Effector memory CD8-positive, alpha-beta T cell (primary cell): Measurements from ENCODE around the gene SEC24C.

Source experiments
- ATAC-seq: fragments of 150-1000 bp; cut with Tn5 transposase; replicated peaks from 2 replicates; pipeline ENCODE4 v1.10.0; 2021; ENCODE audit warnings: mild to moderate bottlenecking, moderate library complexity
- DNase-seq, 3 experiments: peaks; one replicate each; pipeline ENCODE4 v3.0.0; 2021
- H3K27ac Mint-ChIP-seq, 2 donors: one replicate each; pipeline ENCODE4 v1.8.0; 2022; ENCODE audit warnings: mild to moderate bottlenecking in 2 of 2, mixed read lengths in 2 of 2, moderate library complexity in 2 of 2
- H3K27me3 Mint-ChIP-seq, 2 donors: one replicate each; pipeline ENCODE4 v1.8.0; 2022; ENCODE audit warnings: mixed read lengths in 2 of 2
- H3K36me3 Mint-ChIP-seq: one replicate; pipeline ENCODE4 v1.8.0; 2022; ENCODE audit warnings: mild to moderate bottlenecking, moderate library complexity, mixed read lengths; ENCODE audit not compliant: insufficient read depth
- H3K4me1 Mint-ChIP-seq, 2 donors: one replicate each; pipeline ENCODE4 v1.8.0; 2022; ENCODE audit warnings: low read depth in 2 of 2, mixed read lengths in 2 of 2
- H3K4me3 Mint-ChIP-seq, 2 donors: one replicate each; pipeline ENCODE4 v1.8.0; 2022; ENCODE audit warnings: mild to moderate bottlenecking in 2 of 2, mixed read lengths in 2 of 2, moderate library complexity in 2 of 2
- H3K9me3 Mint-ChIP-seq, 2 donors: one replicate each; pipeline ENCODE4 v1.8.0; 2022; ENCODE audit warnings: mixed read lengths in 2 of 2

SEC24C gene

DNA sequence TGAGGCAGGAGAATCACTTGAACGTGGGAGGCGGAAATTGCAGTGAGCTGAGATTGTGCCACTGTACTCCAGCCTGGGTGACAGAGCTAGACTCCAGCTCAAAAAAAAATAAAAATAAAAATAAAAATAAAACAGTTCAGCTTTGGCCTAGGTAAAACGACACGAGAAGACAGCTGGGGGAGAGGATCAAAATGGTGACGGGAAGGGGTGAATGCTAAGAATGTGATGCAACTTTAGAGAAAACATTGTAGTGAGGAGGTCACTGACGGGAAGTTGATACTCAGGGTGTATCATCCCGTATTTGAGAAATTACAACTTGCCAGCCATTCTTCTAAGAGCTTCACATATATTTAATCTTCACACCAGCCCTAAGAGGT is 66.2 kb downstream of the SEC24C start:
- no peaks in the 10 kb centered on the region for H3K9me3 Mint-ChIP-seq
- DNase-seq (no peak), ATAC-seq (no peak)
- H3K27me3 Mint-ChIP-seq: no peaks in the 10 kb centered on the region
- peak overlapping the region; percentile 82 to 88 for H3K4me3 Mint-ChIP-seq
- peak overlapping the region; percentile 86 to 87 for H3K27ac Mint-ChIP-seq
- H3K36me3 Mint-ChIP-seq: peaks cover 62% of the 10 kb centered on the region
- H3K4me1 Mint-ChIP-seq: peaks cover 31 to 38% of the 10 kb centered on the region in 2 donors

DNA sequence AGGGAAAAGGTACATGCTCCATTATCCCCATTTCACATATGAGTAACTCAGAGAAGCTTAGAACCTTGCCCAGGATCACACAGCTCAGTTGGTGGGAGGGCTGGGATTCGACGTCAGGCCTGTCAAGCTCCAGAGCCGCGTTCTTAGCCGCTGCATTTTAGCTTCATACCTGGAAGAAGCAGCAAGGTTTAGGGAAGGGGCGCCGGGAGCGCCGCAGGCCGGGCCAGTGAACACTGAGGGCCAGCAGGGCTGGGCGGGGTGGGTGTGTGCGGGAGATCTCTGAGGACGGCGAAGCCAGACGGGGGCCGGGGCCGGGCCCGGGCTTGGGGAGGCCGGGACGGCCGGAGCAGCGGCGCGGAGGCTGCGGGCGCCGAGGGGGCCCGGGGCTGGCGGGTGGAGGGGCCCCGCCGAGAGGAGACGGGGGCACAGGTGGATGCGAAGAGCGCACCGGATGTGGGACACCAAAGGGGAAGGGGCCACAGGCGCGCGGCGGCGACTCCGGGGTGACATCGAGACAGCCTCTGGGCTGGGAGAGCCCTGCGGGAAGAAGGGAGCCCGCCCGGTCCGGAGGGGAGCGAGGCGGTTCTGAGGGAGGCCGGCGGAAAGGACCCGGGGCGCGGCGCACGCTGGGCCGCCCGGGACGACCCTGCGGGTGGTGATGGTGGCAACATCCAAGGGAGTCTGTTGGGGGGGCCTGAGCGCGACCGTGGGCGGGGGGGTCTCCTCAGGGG is 66.7 kb downstream of the SEC24C start:
- Mint-ChIP-seq H3K27me3 (no peaks in the 10 kb centered on the region), H3K36me3 (peaks cover 57% of the 10 kb centered on the region), H3K4me1 (peaks cover 31 to 33% of the 10 kb centered on the region in 2 donors), H3K9me3 (no peaks in the 10 kb centered on the region), H3K27ac (peak overlapping the region; percentile 86 to 87), H3K4me3 (peak overlapping the region; percentile 82 to 88)
- peak; percentile 28 for ATAC-seq
- DNase-seq: peak in 2 of 3 experiments; percentile 45 to 49

DNA sequence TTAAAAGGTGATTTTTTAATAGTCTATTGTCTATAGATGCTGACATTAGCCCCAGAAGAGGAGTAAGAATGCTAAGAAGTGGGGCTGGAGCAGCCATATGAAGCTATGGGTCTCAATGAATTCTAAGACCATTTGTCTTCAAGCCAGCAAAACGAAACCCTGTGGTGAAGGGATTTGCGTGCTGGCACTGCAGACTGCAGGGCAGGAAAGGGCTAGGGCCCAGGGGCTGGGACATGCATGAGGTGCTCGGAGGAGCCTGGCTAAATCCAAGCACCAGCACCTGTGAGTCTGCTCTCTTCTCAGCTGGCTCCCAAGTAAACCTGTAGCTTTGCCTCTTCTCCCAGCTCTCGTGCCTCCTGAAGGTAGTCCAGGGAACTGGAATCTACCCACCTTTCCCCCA is 68.5 kb downstream of the SEC24C start:
- ATAC-seq (no peak), DNase-seq (no peak)
- Mint-ChIP-seq H3K4me1 (peaks cover 18 to 22% of the 10 kb centered on the region in 2 donors), H3K4me3 (peak overlapping the region; percentile 57 to 88), H3K9me3 (no peaks in the 10 kb centered on the region), H3K27me3 (no peaks in the 10 kb centered on the region), H3K27ac (peak overlapping the region; percentile 44 to 47), H3K36me3 (peaks cover 42% of the 10 kb centered on the region)

- DNase-seq (no peak), ATAC-seq (no peak)
- H3K9me3 Mint-ChIP-seq: no peaks in the 10 kb centered on the region
- H3K36me3 Mint-ChIP-seq: peaks cover 35% of the 10 kb centered on the region
- peak overlapping the region; percentile 44 to 47 for H3K27ac Mint-ChIP-seq
- H3K27me3 Mint-ChIP-seq: no peaks in the 10 kb centered on the region
- H3K4me1 Mint-ChIP-seq: peaks cover 14 to 21% of the 10 kb centered on the region in 2 donors
- H3K4me3 Mint-ChIP-seq: no peak overlapping the region
Measured at GRCh38 chr10:73813333-73813732, 69.2 kb downstream of the SEC24C start.

DNA sequence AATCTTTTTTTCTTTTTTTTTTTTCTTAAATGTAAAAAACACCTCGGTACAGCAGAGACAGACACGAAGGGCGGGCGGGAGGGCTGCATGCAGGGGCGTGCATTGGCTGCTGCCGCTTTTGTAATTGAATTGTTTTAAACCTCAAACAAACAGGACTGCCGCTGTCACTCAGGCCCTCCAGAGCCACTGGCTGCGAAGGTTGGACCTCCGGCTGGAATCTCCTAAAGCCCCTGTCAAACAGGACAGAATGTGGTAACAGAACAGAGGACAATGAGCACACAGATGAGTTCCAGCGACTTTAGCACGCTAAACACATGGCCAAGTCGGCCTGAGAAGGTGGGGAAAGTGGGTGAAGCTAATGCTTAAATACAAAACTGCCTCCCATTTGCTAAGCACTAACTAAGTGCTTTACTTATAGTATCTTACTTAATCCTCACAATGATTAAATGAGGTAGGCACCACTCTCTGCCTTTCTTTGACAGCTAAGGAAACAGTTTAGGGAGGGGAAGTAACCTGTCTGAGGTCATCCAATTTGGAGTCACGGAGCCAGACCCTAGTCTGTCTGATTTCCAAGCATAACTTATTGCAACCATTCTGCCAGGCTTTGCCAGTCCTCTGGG is 70.2 kb downstream of the SEC24C start:
- ATAC-seq (no peak), DNase-seq (no peak)
- Mint-ChIP-seq H3K27me3 (no peaks in the 10 kb centered on the region), H3K4me1 (peaks cover 5 to 11% of the 10 kb centered on the region in 2 donors), H3K27ac (no peak overlapping the region), H3K4me3 (no peak overlapping the region), H3K36me3 (peaks cover 31% of the 10 kb centered on the region), H3K9me3 (no peaks in the 10 kb centered on the region)

- no peak overlapping the region for H3K4me3 Mint-ChIP-seq
- peaks cover under 1 to 4% of the 10 kb centered on the region in 2 donors for H3K4me1 Mint-ChIP-seq
- H3K36me3 Mint-ChIP-seq: peaks cover 25% of the 10 kb centered on the region
- ATAC-seq (no peak), DNase-seq (no peak)
- H3K9me3 Mint-ChIP-seq: no peaks in the 10 kb centered on the region
- H3K27me3 Mint-ChIP-seq: no peaks in the 10 kb centered on the region
- no peak overlapping the region for H3K27ac Mint-ChIP-seq
Measured at GRCh38 chr10:73814896-73815718, 70.9 kb downstream of the SEC24C start.

GRCh38 chr10:73815719-73816030 is 71.5 kb downstream of the SEC24C start:
- Mint-ChIP-seq H3K4me1 (peaks cover 0 to under 1% of the 10 kb centered on the region in 2 donors), H3K9me3 (no peaks in the 10 kb centered on the region), H3K36me3 (peaks cover 23% of the 10 kb centered on the region), H3K27ac (peak overlapping the region in 1 of 2 donors; percentile 49), H3K4me3 (no peak overlapping the region), H3K27me3 (no peaks in the 10 kb centered on the region)
- DNase-seq: no peak
- no peak for ATAC-seq

GRCh38 chr10:73816917-73817729 is 73.0 kb downstream of the SEC24C start:
- ATAC-seq (no peak), DNase-seq (no peak)
- Mint-ChIP-seq H3K4me3 (no peak overlapping the region), H3K27me3 (no peaks in the 10 kb centered on the region), H3K27ac (peak overlapping the region; percentile 49 to 83), H3K9me3 (no peaks in the 10 kb centered on the region), H3K4me1 (no peaks in the 10 kb centered on the region), H3K36me3 (peaks cover 23% of the 10 kb centered on the region)

- Mint-ChIP-seq H3K27ac (peak overlapping the region; percentile 49 to 83), H3K4me1 (no peaks in the 10 kb centered on the region), H3K27me3 (no peaks in the 10 kb centered on the region), H3K4me3 (no peak overlapping the region), H3K9me3 (no peaks in the 10 kb centered on the region), H3K36me3 (peaks cover 19% of the 10 kb centered on the region)
- ATAC-seq (no peak), DNase-seq (no peak)
Measured at GRCh38 chr10:73817826-73818225, 73.7 kb downstream of the SEC24C start.

DNA sequence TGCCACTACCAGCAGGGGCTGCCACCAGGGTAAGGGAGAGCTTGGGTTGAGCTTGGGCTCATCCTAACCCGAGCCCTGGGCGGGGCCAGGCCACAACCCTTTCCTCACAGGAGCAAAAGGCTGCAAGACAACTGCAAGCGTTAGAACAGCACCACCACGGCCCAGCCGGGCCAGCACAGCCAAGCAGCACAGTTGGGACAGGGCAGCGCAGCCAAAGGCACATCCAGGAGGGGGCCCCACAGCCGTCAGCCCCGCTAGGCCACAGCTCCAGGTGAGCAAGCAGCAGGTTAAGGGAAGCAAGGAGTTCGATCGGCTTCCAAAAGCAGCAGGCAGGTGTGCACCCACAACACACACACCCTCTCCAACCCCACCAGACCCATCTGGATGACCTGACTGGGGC is 74.2 kb downstream of the SEC24C start:
- Mint-ChIP-seq H3K36me3 (peaks cover 21% of the 10 kb centered on the region), H3K27me3 (no peaks in the 10 kb centered on the region), H3K4me1 (no peaks in the 10 kb centered on the region), H3K4me3 (no peak overlapping the region), H3K27ac (peak overlapping the region; percentile 49 to 83), H3K9me3 (no peaks in the 10 kb centered on the region)
- ATAC-seq (no peak), DNase-seq (no peak)

GRCh38 chr10:73819081-73819480 is 74.9 kb downstream of the SEC24C start:
- H3K9me3 Mint-ChIP-seq: no peaks in the 10 kb centered on the region
- ATAC-seq (no peak), DNase-seq (no peak)
- no peaks in the 10 kb centered on the region for H3K27me3 Mint-ChIP-seq
- H3K4me1 Mint-ChIP-seq: no peaks in the 10 kb centered on the region
- no peak overlapping the region for H3K4me3 Mint-ChIP-seq
- H3K36me3 Mint-ChIP-seq: peaks cover 22% of the 10 kb centered on the region
- H3K27ac Mint-ChIP-seq: peak overlapping the region in 1 of 2 donors; percentile 38

- no peak overlapping the region for H3K4me3 Mint-ChIP-seq
- H3K4me1 Mint-ChIP-seq: no peaks in the 10 kb centered on the region
- ATAC-seq: no peak
- peak overlapping the region in 1 of 2 donors; percentile 62 for H3K27ac Mint-ChIP-seq
- peaks cover 23% of the 10 kb centered on the region for H3K36me3 Mint-ChIP-seq
- no peaks in the 10 kb centered on the region for H3K9me3 Mint-ChIP-seq
- no peaks in the 10 kb centered on the region for H3K27me3 Mint-ChIP-seq
- DNase-seq: no peak
Measured at GRCh38 chr10:73819513-73820093, 75.4 kb downstream of the SEC24C start.
